Inflammatory macrophage (primary cell): ENCODE measurements around the gene PLA2G2E.
A peak's percentile ranks its signal among the peaks of the same experiment; 100 is the strongest.
"Not testable (repeated sequence)": the region's sequence is repeated elsewhere in the genome, so short reads cannot be mapped to it uniquely, and the experiment has no call there.

Experiments
- DNase-seq, 2 donors: peaks; one replicate each; pipeline ENCODE4 v3.0.0-alpha.2; 2020 to 2022

Gene PLA2G2E

DNA sequence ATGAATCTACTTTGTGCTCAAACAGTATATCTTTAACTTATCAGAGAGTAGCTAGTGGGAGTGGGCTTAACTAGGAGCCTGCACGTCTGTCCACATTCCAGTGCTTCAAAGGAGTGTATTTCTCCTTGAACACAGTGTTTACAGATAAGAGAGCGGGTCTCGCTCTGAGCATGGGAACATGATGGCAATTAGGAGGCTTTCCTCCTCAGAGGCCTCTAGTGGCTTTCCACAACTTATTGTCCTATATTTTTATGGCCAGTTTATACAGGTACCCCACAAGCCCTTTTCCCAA lies 3.7 kb upstream of the PLA2G2E start:
- not testable (repeated sequence) for DNase-seq

DNA sequence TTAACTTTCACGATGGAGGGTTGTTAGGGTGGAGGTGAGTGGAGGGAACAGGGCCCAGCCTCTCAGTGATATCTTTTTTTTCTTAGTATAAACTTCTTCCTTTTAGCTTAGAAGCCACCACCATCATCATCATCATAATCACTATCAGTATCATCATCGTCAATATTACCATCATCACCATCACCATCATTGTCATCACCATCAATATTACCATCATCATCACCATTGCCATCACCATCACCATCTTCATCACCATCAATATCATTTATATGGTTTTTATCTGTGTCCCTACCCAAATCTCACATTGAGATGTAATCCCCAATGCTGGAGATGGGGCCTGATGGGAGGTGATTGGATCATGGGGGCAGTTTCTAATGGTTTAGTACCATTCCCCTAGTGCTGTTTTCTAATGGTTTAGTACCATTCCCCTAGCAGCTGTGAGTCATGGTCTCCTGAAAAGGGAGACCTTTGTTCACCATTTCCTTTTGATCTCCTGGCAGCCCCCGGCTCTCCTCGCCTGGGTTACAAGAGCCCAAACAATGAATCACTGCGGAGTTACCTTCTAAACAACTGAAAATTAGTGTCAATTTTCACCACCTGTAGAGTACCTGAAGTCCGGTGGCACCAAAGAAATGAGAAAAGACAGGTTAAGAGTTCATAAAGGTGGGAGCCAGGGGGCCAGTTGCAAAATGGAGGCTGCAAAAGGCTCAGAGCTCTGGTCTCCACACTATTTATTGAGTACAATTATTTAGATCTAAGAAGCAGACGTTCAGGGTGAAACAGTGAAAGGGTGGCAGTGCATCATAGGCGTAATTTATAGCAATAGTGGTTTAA lies 3.1 kb upstream of the PLA2G2E start:
- DNase-seq: no peak

DNA sequence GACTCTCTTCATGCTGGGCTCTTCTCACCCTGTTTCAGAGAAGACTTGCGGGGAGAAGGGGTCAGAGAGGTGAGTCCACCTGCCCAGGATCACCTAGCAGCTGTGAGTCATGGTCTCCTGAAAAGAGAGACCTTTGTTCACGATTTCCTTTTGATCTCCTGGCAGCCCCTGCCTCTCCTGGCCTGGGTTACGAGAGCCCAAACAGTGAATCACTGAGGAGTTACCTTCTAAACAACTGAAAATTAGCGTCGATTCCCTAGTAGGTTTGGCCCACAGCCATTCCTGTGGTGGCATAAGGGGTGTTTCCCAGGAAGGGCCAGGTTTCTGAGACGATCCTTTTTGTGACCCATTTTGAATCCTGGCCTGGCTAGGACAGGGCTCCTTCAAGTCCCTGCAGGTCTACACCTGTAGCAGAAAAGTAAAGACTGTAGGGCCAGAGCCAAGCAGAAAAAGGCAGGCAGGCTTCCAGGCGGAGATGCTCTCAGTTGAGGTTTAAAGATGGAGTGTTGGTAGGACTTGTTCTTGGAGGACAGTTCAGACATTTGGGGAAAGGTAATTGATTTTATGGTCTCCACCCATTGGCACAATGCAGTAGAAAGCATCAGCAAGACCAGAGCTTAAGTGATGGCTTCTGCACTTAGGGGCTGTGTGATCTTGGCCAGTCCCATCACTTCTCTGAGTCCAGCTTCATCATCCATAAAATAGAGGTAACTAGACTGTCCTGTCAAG lies 2.1 kb upstream of the PLA2G2E start:
- no peak for DNase-seq

DNA sequence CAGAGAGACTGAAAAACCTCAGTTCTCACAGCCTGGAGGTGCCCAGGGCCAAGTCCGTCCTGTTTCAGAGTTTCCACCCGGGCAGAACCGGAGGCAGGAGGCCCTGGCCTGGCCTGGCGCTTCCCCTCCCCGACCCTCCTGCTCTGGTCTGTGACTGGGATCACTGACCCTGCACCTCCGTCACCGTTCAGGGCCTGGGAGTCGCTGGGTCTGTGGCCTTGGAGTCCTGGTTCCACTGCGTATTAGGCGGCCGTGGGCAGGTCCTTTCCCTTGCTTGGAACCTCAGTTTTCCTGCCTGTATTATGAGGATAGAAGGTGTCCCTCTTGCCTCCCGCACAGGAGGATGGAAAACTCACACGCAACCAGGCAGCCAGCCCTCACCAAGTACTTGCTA lies 533 bp upstream of the PLA2G2E start:
- DNase-seq: no peak

DNA sequence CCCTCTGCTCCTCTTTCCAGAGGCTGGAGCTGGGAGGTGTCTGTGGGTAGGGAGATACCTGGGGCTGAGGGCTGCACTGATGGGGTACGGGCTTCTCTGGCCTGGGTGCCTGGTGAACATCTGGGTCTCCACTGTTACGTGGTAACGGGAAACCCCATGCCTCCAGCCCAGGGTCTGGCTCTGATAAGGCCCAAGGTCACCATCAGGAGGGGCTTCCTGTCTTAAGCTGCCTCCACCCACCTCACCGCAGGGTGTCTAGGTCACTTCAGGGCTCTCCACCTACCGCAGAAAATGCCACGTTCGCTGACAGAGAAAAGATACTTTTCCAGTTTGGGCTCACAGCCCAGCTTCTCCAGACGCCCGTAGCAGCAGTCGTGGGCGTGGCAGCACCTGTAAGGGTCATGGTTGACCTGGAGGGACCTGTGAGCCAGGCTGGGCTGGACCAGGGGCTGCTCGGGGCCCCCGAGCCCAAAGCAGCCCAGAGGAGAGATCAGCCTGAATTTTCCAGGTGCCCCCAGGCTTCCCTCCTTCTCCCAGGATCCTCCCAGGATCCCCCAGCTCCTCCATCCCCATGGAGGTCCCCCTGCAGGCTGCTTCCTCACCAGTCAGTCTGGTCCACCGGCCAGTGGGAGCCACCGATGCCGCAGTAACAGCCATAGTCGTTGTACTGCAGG lies 1.3 kb downstream of the PLA2G2E start:
- DNase-seq: no peak

DNA sequence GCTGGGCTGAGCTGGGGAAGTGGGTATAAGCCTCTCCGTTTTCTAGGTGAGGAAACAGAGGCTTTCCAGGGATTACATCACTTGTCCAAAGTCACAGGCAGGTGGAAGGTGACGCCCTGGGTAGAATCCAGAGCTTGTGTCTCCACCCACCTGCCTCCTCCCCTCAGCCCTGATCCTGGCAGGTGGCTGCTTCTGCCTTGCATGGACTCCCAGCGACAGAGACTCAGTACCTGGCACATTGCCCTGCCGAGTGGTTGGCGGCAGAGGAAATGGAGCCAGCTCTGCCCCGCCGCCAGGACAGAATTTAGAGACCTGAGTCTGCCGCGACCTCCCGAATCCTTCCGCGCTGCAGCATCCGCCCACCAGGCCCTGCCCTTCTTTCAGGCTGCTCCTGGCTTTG lies 2.1 kb downstream of the PLA2G2E start:
- DNase-seq: no peak

DNA sequence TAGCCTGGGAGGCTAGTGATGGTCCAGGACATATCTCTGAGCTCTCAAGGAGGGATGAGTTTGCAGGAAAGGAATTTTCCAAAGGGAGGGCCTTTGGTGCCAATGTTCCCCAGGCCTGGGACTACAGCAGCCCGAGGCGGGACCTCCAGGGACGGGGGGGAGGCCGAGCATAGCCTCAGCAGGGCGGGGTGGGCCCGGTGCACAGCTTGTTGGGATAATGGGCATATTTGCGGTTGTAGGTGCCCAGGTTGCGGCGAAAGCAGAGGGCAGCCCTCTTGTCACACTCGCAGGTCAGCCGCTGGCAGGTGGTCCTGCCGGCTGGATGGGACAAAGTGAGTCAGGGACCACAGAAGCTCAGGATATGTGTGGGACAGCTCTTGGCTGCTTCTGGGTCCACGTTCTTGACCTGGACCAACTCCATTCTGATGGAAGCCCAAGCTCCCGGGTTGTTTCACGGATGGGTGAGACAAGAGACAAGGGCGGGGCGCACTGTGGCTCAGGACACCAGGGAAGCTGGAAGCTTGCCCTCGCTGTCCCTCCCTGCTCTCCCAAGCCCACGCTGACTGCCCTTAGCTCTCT lies 3.2 kb downstream of the PLA2G2E start:
- DNase-seq: no peak

DNA sequence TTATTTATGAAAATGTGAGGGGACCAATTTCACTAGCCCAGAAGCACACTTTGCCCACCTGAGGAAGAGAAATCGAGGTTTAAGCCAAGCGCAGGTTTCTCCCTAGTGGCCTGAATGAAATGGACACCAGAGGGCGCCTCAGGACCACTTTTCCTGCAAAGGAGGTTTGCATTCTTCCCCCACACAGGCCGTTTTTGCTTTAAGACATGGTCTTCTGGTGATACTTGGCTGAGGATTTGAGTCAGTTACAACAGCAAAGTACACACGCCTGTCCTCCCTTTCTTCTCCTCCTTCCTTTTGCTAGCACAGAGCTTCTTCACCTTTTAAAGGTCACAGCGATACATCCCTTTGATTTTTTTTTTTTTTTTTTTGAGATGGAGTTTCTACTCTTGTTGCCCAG lies 5.4 kb downstream of the PLA2G2E start:
- peak; percentile 69 to 75 for DNase-seq

DNA sequence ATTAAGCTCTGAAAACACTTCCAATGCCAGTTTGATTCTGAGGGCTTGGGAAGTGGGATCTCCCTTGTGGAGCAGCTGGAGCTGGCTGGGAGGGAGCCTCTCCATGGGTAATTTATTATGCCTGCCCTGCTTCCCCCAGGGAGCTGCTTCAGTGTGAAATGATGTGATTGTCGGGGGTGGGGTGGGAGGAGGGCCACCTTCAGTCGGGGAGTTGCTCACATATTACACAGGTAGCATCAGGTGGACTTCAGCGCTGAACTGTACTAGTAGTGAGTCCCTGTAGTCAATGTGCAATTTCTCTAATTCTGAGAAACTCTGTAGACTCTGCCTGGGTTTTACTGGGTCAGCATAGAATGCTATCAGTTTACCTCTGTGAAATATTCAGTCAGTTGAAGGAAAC lies 12.8 kb downstream of the PLA2G2E start:
- no peak for DNase-seq

DNA sequence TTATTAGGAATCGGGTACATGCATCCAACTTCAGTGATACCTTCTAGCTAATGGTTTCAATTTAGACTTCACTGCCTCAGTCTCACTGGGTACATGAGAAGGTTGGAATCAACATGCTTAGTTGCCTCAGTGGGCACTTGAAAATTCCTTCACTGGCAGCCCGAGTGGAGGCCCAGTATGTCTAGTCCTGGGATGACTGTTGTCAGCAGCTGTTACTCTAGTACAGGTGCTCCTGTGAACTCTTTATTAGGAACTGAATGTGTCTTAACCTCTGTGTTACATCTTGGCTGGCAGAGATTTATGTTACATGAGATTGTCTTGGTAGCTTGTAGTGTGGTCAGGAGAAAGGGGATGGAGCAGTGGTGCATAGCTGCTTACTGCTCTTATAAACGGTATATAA lies 13.4 kb downstream of the PLA2G2E start:
- DNase-seq: no peak

DNA sequence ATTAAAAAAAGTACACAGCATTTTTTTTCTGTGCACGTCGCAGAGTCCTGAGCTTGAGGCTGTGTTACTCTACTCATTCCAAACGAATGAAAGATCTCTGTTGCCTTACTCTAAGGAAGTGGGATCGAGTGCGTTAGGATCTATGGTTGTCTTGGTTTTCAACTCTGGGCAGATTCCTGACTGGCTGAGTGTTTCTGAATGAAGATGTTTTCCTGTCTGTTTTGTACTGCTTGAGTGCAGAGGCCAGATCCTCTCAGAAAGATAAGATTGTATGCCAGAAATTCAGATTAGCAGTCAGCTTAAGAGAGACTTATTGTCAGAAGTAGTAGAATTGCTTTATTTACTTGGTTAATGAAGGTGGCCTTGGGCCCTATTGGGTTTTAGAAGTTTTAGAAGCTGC lies 14.0 kb downstream of the PLA2G2E start:
- DNase-seq: no peak

DNA sequence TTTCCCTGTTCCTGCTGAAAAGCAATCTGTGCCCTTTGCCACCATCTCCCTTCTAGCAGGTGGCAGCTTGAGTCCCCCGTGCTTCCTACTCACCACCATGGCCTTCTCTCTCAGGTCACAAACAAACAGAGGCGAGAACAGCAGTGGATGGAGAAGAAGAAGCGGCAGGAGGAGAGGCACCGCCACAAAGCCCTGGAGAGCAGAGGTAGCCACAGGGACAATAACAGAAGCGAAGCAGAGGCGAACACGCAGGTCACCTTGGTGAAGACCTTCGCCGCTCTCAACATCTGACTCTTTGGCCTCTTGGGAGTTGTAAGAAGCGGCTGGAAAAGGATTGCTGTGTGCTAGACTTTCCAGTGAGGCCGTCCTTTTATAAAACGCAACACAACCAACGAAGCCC lies 16.0 kb downstream of the PLA2G2E start:
- DNase-seq: no peak

DNA sequence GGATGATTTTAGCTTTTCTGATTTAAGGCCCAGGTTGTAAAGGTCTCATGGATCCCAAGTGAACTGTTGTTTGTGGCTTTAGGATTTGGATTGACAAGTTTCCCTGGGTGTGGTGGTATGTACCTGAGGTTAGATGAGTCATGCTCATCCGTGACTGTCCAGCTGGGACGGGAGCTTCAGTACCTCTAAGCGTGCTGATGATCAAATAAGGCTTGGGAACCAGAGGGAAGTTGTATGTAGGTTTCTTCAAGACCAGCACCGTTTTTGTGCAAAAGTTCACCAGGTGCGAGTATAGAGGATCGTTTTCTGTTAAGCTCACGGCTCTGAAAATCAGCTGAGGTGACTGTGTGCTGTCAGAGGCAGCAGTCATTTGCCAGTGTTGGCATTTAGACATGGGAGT lies 19.8 kb downstream of the PLA2G2E start:
- DNase-seq: no peak

DNA sequence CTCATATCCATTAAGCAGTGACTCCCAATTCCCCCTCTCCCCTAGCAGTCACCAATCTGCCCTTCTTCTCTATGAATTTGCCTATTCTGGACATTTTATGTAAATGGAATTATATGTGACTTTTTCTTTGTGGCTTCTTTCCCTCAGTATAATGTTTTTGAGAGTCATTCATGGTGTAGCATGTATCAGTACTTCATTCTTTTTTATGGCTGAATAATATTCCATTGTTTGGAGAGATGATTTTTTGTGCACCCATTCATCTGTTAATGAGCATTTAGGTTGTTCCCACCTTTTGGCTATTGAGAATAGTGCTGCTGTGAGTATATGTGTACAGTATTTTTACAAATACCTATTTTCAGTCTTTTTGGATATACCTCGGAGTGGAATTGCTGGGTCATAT lies 21.8 kb downstream of the PLA2G2E start:
- DNase-seq: no peak

DNA sequence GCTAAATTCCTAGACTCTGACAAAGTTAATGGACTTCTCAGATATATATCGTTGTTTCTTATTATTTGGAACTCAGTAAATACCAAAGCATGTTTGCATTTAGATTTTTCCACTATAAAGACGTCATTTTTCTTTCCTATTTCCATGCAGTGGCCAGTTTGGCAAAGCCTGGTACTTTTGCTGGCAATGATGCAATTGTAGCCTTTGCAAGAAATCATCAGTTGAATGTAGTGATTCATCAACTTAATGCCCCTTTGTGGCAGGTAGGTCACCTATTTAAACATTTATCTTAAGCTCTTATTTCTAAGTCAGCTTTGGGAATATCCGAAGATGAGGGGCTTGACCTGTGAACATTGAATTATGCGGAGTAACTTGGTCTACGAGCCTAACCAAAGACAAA lies 29.2 kb downstream of the PLA2G2E start:
- DNase-seq: no peak

DNA sequence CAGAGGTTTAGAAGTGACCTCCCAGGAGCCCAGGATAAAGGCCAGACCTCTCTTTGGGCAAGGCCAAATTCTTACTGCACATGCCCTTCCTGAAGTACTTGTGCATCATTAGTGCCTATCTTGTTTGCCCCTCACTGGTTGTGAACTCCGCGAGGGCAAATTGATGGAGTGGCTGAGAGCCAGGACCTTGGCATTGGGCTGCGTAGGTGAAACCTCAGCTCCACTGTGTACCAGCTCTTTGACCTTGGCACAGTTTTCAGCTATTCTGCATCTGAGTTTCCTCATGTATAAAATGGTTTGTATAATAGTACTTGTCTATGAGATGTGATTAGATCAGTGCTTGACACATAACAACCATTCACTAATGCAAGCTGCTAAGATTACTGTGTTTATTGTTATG lies 29.7 kb downstream of the PLA2G2E start:
- no peak for DNase-seq

DNA sequence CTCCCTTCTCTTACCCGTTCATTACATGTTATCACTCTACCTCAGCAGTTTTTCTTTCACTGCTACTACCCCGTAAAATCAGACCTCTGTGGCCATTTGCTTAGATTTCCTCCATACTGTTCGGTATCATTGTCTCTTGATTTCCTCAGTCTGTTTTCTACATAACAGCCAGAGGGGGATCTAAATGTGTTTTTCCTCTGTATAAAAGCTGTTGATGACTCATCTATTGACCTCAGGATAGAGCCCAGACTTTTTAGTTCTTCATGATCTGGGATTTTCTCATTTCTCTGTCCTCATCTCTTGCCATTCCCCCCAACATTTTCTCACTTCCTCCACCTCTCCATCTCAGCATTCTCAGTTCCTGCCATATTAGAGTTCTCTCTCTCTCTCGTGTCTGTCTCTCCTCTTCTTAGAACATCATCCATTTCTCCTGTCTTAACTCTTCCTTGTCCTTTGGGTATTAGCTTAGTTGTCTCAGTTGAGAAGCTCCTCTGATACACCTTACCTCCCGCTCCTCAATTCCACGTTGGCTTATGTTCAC lies 30.7 kb downstream of the PLA2G2E start:
- DNase-seq: no peak

DNA sequence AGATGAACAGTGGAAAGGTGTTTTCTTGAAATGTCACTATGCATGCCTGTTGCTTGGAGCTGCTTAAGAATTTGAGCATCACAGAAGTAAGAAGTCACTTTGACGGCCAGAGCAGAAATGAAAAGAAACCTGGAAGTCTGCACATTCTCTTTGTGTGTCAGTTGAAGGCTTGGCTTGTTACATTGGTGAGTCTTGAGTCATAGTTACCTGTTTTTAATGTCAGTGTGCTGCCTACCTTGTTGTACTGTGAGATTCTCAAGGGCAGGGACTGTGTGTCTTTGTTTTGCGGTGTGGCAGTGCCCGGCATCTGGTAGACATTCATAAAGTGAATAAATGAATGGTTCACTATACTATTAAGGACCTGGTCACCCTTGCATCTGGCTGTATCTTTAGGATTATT lies 31.3 kb downstream of the PLA2G2E start:
- no peak for DNase-seq

DNA sequence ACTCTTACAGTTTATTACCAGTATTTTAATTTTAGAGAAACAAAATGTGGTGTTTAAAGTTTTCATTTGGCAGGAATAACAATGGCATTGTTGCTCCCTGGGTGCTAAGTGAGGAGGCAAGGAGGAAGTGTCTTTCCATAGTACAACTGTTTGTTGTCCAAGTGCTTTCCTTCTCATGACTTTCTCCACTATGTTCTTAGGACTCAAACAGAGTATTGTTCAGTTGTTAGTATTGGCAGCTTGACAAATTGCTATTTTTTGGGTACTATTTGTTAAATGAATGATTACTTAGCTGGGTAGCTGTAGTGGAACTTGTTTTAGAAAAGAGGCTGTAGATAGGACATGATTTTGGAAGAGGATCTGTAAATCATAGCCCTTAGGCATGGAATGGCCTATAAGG lies 33.8 kb downstream of the PLA2G2E start:
- no peak for DNase-seq

DNA sequence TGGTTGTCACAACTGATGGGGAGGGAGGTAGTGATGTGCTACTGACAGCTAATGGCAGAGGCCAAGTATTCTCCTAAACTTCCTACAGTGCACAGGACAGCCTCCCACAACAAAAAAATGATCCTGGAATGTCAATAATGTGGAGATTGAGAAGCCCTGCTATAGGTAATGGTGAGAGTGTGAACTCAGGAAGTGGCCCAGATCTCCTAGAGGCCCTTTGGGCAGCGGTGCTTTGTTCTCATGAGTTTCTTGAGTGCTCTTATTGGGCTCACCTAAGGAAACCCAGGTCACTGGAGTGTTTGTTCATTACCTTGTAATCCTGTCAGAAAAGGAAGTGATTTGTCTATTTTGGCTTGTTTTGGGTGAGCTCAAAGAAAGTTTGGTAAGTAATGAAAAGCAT lies 35.3 kb downstream of the PLA2G2E start:
- DNase-seq: no peak

DNA sequence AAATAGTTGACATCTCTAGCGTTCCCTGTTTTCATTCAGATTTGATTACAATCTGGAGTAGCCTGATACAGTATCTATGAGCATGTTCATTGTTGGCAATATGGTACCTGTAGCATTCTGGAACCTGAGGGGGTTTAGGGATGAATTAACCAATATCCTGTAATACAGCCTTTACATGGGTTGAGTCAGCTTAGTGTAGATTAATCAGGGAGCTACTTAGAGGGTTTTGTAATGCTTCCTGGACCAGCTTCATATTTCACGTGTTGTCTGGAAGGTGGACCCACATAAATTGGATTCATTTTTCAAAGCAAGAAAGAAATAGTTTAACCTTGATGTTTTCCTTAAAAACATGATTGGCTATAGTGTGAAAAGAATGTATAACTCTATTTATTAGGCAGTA lies 37.6 kb downstream of the PLA2G2E start:
- no peak for DNase-seq

DNA sequence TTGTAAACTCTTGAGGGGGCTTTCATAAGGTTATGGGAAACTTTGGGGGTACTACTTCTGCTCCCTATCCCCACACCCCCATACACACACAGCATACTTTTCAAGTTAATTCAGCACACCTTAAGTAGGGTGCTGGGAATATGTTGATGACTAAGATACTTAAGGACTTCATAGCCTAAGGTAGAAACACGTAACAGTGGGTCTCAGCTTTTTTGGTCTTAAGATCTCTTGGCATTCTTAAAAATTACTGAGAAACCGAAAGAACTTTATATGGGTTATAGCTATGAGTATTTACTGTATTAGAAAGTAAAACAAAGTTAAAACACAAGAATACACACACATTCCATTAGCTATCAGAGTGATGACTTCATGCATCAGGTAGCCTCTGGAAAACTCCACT lies 39.1 kb downstream of the PLA2G2E start:
- no peak for DNase-seq
